Activated T-helper 1 cell treated with anti-CD3 and anti-CD28 coated beads, Interleukin-2, amount 50 U/mL, for 16 hours (primary cell): Measurements from ENCODE around the gene CASKIN1.

ENCODE experiments used
- DNase-seq, 2 donors: peaks; one replicate each; pipeline ENCODE4 v3.0.0-alpha.2; 2020; ENCODE audit warnings: low read depth in 1 of 2, low spot score in 1 of 2

The CASKIN1 gene

GRCh38 chr16:2176047-2176446 is 20.4 kb downstream of the CASKIN1 start:
- no peak for DNase-seq

GRCh38 chr16:2175454-2175853 is 21.0 kb downstream of the CASKIN1 start:
- DNase-seq, result no peak

GRCh38 chr16:2174396-2175131 is 21.8 kb downstream of the CASKIN1 start:
- no peak for DNase-seq

- DNase-seq, result no peak
Measured at GRCh38 chr16:2173916-2174315, 22.5 kb downstream of the CASKIN1 start.

GRCh38 chr16:2173366-2173765 is 23.0 kb downstream of the CASKIN1 start:
- no peak for DNase-seq

- no peak for DNase-seq
Measured at GRCh38 chr16:2172688-2173335, 23.6 kb downstream of the CASKIN1 start.

GRCh38 chr16:2171601-2172178 is 24.7 kb downstream of the CASKIN1 start:
- no peak for DNase-seq

GRCh38 chr16:2170587-2171435 is 25.6 kb downstream of the CASKIN1 start:
- DNase-seq, result no peak

- DNase-seq, result no peak
Measured at GRCh38 chr16:2170080-2170479, 26.3 kb downstream of the CASKIN1 start.

- no peak for DNase-seq
Measured at GRCh38 chr16:2167068-2167638, 29.3 kb downstream of the CASKIN1 start.

GRCh38 chr16:2166263-2167067 is 29.9 kb downstream of the CASKIN1 start:
- DNase-seq, result no peak

GRCh38 chr16:2165861-2166260 is 30.5 kb downstream of the CASKIN1 start:
- DNase-seq, result no peak

GRCh38 chr16:2163211-2163881 is 33.1 kb downstream of the CASKIN1 start:
- DNase-seq, result no peak

- DNase-seq, result no peak
Measured at GRCh38 chr16:2162676-2163118, 33.7 kb downstream of the CASKIN1 start.

GRCh38 chr16:2161911-2162310 is 34.5 kb downstream of the CASKIN1 start:
- no peak for DNase-seq

GRCh38 chr16:2160915-2161551 is 35.4 kb downstream of the CASKIN1 start:
- DNase-seq, result no peak

GRCh38 chr16:2159175-2159838 is 37.1 kb downstream of the CASKIN1 start:
- DNase-seq, result no peak

- no peak for DNase-seq
Measured at GRCh38 chr16:2158262-2158638, 38.2 kb downstream of the CASKIN1 start.
